Measurements from ENCODE around the gene TIAM2. TPM values are rescaled to one million over a fixed set of nuclear protein-coding genes. Genes with fewer than 3 reads are reported as not detected.

Gene TIAM2
- total RNA-seq, 1 donor from 2014 or later, result 5.9 TPM

- Histone ChIP-seq H3K27me3 (ENCODE audit: low read depth) (no peaks in the 10 kb centered on the region), H3K4me3 (no peak overlapping the region), H3K4me1 (no peaks in the 10 kb centered on the region), H3K27ac (no peak overlapping the region), H3K9me3 (no peaks in the 10 kb centered on the region), H3K36me3 (no peaks in the 10 kb centered on the region)
- no peak for TF ChIP-seq CTCF (IDR thresholded peaks at IDR 0.05)
- DNase-seq, result no peak
- ATAC-seq, result no peak
- intact Hi-C loops (cut with DNase I), result no loop called here
Observed at GRCh38 chr6:155054491-155055250, 59.6 kb downstream of the TIAM2 start.

DNA sequence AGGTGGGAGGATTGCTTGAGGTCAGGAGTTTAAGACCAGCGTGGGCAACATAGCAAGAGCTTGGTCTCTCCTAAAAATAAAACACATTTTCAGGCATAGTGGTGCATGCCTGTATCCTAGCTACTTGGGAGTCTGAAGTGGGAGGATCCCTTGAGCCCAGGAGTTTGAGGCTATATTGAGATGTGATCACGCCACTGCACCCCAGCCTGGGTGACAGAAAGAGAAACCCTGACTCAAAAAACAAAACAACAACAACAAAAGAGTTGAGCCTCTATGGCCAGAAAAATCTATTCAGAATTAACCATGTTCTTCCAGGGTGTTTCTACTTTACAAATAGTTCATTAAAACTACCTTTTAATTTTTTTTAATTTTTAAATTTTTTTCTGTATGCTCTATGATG is 60.6 kb downstream of the TIAM2 start:
- Histone ChIP-seq H3K27me3 (ENCODE audit: low read depth) (no peaks in the 10 kb centered on the region), H3K4me3 (no peak overlapping the region), H3K4me1 (no peaks in the 10 kb centered on the region), H3K9me3 (no peaks in the 10 kb centered on the region), H3K36me3 (no peaks in the 10 kb centered on the region), H3K27ac (no peak overlapping the region)
- no peak for ATAC-seq
- TF ChIP-seq CTCF (IDR thresholded peaks at IDR 0.05), result no peak
- intact Hi-C loops (cut with DNase I), result no loop called here
- DNase-seq, result no peak

- intact Hi-C loops (cut with DNase I), result no loop called here
- TF ChIP-seq CTCF (IDR thresholded peaks at IDR 0.05), result no peak
- Histone ChIP-seq H3K4me3 (no peak overlapping the region), H3K27ac (no peak overlapping the region), H3K9me3 (no peaks in the 10 kb centered on the region), H3K27me3 (ENCODE audit: low read depth) (no peaks in the 10 kb centered on the region), H3K36me3 (no peaks in the 10 kb centered on the region), H3K4me1 (no peaks in the 10 kb centered on the region)
- ATAC-seq, result no peak
- DNase-seq, result no peak
Observed at GRCh38 chr6:155056756-155057155, 61.6 kb downstream of the TIAM2 start.

DNA sequence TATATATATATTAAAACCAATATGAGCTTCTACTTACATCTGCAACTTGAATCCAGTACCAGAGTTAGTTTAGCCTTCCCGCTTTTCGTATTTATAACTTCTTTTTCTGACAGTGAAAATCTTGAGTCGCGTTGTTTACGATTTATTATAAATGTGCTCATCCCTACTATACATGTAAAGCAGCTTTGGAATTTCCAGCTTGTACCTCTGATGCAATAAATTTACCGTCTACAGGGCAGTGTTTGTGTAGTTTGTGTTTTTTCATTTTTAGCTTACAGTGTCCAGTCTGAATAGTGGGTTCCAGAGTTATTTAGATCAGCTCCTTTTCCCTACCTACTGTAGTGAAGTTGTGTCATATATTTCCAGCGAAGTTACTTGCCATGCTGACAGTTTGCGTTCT is 66.3 kb downstream of the TIAM2 start:
- H3K27ac ChIP-seq, result no peak overlapping the region
- no peaks in the 10 kb centered on the region for H3K4me1 ChIP-seq
- ATAC-seq (no peak), DNase-seq (no peak)
- intact Hi-C loops (cut with DNase I), result no loop called here
- H3K4me3 ChIP-seq, result no peak overlapping the region
- no peaks in the 10 kb centered on the region for H3K27me3 ChIP-seq (ENCODE audit: low read depth)
- TF ChIP-seq CTCF (IDR thresholded peaks at IDR 0.05), result no peak
- no peaks in the 10 kb centered on the region for H3K36me3 ChIP-seq
- no peaks in the 10 kb centered on the region for H3K9me3 ChIP-seq

GRCh38 chr6:155062866-155063341 is 67.8 kb downstream of the TIAM2 start:
- ATAC-seq (no peak), DNase-seq (no peak)
- intact Hi-C loops (cut with DNase I), result no loop called here
- Histone ChIP-seq H3K4me1 (no peaks in the 10 kb centered on the region), H3K4me3 (no peak overlapping the region), H3K27me3 (ENCODE audit: low read depth) (peaks cover 1% of the 10 kb centered on the region), H3K9me3 (no peaks in the 10 kb centered on the region), H3K27ac (no peak overlapping the region), H3K36me3 (no peaks in the 10 kb centered on the region)
- TF ChIP-seq CTCF (IDR thresholded peaks at IDR 0.05), result no peak

Data from lower lobe of right lung (tissue), 2 donors.